Amniotic epithelial cell (primary cell): ENCODE data around the gene CAPRIN1.
"Not testable (repeated sequence)": the region's sequence is repeated elsewhere in the genome, so short reads cannot be mapped to it uniquely, and the experiment has no call there.

Experiments used
- DNase-seq: peaks from one replicate; pipeline ENCODE4 v3.0.0-alpha.2; 2010; ENCODE audit warnings: low read depth

Gene CAPRIN1

GRCh38 chr11:34086554-34087283 lies 35.2 kb downstream of the CAPRIN1 start:
- DNase-seq: peak; percentile 24

GRCh38 chr11:34091825-34092224 lies 40.3 kb downstream of the CAPRIN1 start:
- DNase-seq: no peak

GRCh38 chr11:34094900-34095299 lies 43.4 kb downstream of the CAPRIN1 start:
- DNase-seq: not testable (repeated sequence)

GRCh38 chr11:34098813-34099212 lies 47.3 kb downstream of the CAPRIN1 start:
- DNase-seq: no peak

- DNase-seq: no peak
These were observed 53.1 kb downstream of the CAPRIN1 start for GRCh38 chr11:34104680-34105078.

- peak; percentile 98 for DNase-seq
These were observed 53.8 kb downstream of the CAPRIN1 start, which contains the start of gene NAT10 for GRCh38 chr11:34105079-34105956. NAT10 (plus strand) TSS chr11:34105629; CDS start chr11:34108226, 2,597 bp downstream.

GRCh38 chr11:34105957-34106504 lies 54.5 kb downstream of the CAPRIN1 start:
- peak; percentile 24 for DNase-seq

- DNase-seq: no peak
These were observed 60.3 kb downstream of the CAPRIN1 start for GRCh38 chr11:34111722-34112270.

- DNase-seq: no peak
These were observed 62.5 kb downstream of the CAPRIN1 start for GRCh38 chr11:34114014-34114413.

GRCh38 chr11:34114471-34114870 lies 62.9 kb downstream of the CAPRIN1 start:
- no peak for DNase-seq

- DNase-seq: no peak
These were observed 69.1 kb downstream of the CAPRIN1 start for GRCh38 chr11:34120651-34121050.

- no peak for DNase-seq
These were observed 73.5 kb downstream of the CAPRIN1 start for GRCh38 chr11:34124885-34125668.

GRCh38 chr11:34126959-34127848 lies 75.7 kb downstream of the CAPRIN1 start:
- DNase-seq: no peak

- DNase-seq: no peak
These were observed 77.3 kb downstream of the CAPRIN1 start for GRCh38 chr11:34128824-34129223.

- no peak for DNase-seq
These were observed 80.9 kb downstream of the CAPRIN1 start for GRCh38 chr11:34132261-34132965.

GRCh38 chr11:34134765-34135164 lies 83.2 kb downstream of the CAPRIN1 start:
- no peak for DNase-seq

- DNase-seq: no peak
These were observed 83.9 kb downstream of the CAPRIN1 start for GRCh38 chr11:34135439-34135838.

GRCh38 chr11:34136420-34136819 lies 84.9 kb downstream of the CAPRIN1 start:
- no peak for DNase-seq

GRCh38 chr11:34139346-34139745 lies 87.8 kb downstream of the CAPRIN1 start:
- no peak for DNase-seq

- no peak for DNase-seq
These were observed 88.6 kb downstream of the CAPRIN1 start for GRCh38 chr11:34140149-34140548.
